ENCODE measurements around the gene HCFC1R1. TPM values are rescaled to one million over a fixed set of nuclear protein-coding genes. Genes with fewer than 3 reads are reported as not detected.

HCFC1R1 gene
- polyA plus RNA-seq, 1 experiment, result 33.7 TPM

DNA sequence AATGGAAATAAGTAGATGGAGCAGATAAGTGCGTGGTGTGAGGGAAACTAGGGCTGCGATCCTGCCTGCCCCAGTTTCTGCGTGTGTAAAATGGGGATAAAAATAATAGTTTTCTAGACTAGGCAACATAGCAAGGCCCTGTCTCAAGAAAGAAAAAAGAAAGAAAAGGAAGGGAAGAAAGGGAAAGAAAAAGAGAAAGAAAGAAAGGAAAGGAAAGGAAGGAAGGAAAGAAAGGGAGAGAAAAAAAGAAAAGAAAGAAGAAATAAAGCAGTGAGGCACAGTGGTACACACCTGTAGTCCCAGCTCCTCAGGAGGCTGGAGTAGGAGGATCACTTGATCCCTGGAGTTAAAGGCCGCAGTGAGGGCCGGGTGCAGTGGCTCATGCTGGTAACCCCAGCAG lies 41.3 kb downstream of the HCFC1R1 start:
- Histone ChIP-seq H3K4me3 (ENCODE audit: low read depth, low read length) (no peak overlapping the region), H3K27me3 (ENCODE audit: control insufficient read depth, insufficient read depth, low read length) (no peaks in the 10 kb centered on the region), H3K36me3 (ENCODE audit: control insufficient read depth, insufficient read depth, low read length) (no peaks in the 10 kb centered on the region)
- POLR2A ChIA-PET, result no interaction called here
- no peak for DNase-seq (ENCODE audit: low read depth)
- TF ChIP-seq, protein P1, sequence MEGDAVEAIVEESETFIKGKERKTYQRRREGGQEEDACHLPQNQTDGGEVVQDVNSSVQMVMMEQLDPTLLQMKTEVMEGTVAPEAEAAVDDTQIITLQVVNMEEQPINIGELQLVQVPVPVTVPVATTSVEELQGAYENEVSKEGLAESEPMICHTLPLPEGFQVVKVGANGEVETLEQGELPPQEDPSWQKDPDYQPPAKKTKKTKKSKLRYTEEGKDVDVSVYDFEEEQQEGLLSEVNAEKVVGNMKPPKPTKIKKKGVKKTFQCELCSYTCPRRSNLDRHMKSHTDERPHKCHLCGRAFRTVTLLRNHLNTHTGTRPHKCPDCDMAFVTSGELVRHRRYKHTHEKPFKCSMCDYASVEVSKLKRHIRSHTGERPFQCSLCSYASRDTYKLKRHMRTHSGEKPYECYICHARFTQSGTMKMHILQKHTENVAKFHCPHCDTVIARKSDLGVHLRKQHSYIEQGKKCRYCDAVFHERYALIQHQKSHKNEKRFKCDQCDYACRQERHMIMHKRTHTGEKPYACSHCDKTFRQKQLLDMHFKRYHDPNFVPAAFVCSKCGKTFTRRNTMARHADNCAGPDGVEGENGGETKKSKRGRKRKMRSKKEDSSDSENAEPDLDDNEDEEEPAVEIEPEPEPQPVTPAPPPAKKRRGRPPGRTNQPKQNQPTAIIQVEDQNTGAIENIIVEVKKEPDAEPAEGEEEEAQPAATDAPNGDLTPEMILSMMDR (IDR thresholded peaks at IDR 0.05; ENCODE audit: insufficient read depth, low read depth, low read length), result no peak
- CTCF ChIA-PET, result interaction anchor here (1.1 to 2.3 kb wide), 6 partner anchors 9 to 47 kb away, joined by 3 to 8 read pairs (median 5); no protein-coding TSS in a partner anchor

DNA sequence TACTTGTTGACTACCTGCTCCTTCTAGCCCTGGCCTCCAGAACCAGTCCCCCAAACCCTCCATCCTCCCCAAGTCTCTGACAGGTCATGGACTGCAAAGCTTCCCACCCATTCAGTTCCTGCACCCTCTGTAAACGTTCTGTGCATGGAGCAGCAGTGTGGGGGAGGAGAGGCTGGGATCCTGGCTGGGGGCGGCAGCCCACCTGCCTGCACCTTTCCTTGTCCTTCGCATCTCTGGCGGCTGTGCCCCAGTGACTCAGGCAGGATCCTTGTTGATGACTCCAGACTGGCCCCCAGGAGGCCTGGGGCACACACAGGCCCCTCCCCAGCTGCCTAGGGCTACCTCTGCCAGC lies 41.9 kb downstream of the HCFC1R1 start:
- ChIA-PET POLR2A (no interaction called here), CTCF (interaction anchor here (0.9 to 2.3 kb wide), 5 partner anchors 10 to 47 kb away, joined by 3 to 8 read pairs (median 4); no protein-coding TSS in a partner anchor)
- no peaks in the 10 kb centered on the region for H3K27me3 ChIP-seq (ENCODE audit: control insufficient read depth, insufficient read depth, low read length)
- DNase-seq (ENCODE audit: low read depth), result no peak
- H3K36me3 ChIP-seq (ENCODE audit: control insufficient read depth, insufficient read depth, low read length), result no peaks in the 10 kb centered on the region
- TF ChIP-seq, protein P1 (IDR thresholded peaks at IDR 0.05; ENCODE audit: insufficient read depth, low read depth, low read length), result no peak
- no peak overlapping the region for H3K4me3 ChIP-seq (ENCODE audit: low read depth, low read length)

DNA sequence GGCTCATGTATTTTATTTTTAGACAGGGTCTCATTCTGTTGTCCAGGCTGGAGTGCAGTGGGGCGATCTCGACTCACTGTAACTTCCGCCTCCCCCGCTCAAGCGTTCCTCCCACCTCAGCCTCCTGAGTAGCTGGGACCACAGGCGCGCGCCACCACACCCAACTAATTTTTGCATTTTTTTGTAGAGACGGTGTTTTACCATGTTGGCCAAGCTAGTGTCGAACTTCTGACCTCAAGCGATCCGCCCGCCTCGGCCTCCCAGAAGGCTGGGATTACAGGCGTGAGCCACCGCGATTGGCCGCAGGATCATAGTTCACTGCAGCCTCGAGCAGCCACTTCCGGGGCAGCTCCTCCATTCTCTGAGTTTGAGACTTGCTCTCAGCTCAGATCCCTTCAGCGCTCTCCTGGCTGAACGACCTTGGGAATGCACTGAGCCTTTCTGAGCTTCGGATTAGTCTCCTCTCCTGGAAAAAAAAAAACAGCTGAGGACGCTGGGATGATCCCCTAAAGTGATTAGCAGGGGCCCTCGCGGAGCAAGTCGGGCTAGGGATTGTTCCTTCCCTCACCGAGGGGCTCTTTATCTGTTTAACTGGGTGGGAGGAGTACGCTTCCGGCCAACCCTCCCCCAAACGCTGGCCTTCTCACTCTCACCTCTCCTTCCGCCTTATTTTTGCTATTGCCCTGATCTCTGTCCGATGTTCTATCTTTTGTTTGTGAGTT lies 42.4 kb downstream of the HCFC1R1 start:
- Histone ChIP-seq H3K27me3 (ENCODE audit: control insufficient read depth, insufficient read depth, low read length) (no peaks in the 10 kb centered on the region), H3K4me3 (ENCODE audit: low read depth, low read length) (no peak overlapping the region; the same call in 1 of the 2 replicates), H3K36me3 (ENCODE audit: control insufficient read depth, insufficient read depth, low read length) (no peaks in the 10 kb centered on the region)
- ChIA-PET CTCF (interaction anchor here (0.6 to 2.3 kb wide), 6 partner anchors 11 to 48 kb away, joined by 3 to 7 read pairs (median 3); no protein-coding TSS in a partner anchor), POLR2A (no interaction called here)
- TF ChIP-seq, protein P1 (IDR thresholded peaks at IDR 0.05; ENCODE audit: insufficient read depth, low read depth, low read length), result no peak
- DNase-seq (ENCODE audit: low read depth), result no peak

DNA sequence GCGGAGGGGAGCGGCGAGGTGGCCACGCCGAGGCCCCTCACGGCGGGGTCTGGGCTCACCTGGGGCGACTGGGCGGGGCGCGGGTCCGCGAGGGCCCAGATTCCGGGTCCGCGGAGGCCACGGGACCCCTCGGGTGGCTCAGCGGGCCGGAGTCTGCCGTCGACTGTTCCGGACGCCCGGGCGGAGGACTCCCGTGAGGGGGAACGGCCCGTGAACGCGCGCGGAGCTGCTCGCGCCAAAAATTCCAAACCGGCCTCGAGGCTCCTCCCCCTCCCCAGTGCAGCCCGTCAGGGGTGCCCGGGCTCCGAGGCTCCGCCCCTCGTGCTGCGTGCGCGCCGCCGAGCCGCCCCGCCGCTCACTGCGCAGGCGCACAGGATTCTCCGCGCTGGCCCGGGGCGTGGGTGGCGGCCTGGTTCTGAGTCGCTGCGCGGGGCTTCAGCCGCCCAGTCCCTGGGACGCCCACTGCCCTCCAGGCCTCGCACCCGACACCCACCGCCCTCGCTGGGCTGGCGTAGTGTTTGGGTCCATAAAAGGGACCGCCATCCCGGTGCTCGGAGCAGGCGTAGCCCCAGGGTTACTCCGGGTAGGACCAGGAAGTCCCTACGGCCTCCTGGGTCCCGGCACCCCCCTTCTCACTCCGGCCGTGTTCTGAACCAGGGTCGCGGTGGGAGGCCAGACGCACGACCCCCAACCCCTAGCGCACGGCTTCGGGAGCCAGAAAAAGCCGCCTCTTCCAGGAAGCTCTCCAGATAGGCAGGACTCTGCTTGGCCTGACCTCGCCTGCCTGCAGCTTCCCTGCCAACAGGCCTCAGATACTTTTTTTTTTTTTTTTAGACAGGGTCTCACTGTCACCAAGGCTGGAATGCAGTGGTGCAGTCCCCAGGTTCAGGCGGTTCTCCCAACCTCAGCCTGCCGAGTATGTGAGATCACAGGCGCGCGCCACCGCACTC lies 43.2 kb downstream of the HCFC1R1 start, which contains the start of gene PKMYT1:
TSS of gene PKMYT1 (minus strand) at position 220 of the 950 bp plus-strand sequence. CDS start 789 bp downstream, outside the sequence.
- H3K4me3 ChIP-seq (ENCODE audit: low read depth, low read length), result peak within 1 kb of the TSS; percentile 68
- TF ChIP-seq, protein P1 (IDR thresholded peaks at IDR 0.05; ENCODE audit: insufficient read depth, low read depth, low read length), result no peak
- DNase-seq (ENCODE audit: low read depth), result peak; percentile 46
- no peaks in the 10 kb centered on the region for H3K36me3 ChIP-seq (ENCODE audit: control insufficient read depth, insufficient read depth, low read length)
- no peaks in the 10 kb centered on the region for H3K27me3 ChIP-seq (ENCODE audit: control insufficient read depth, insufficient read depth, low read length)
- ChIA-PET POLR2A (no interaction called here), CTCF (interaction anchor here (0.6 to 2.3 kb wide), 9 partner anchors 8 to 74 kb away, joined by 3 to 7 read pairs (median 3); no protein-coding TSS in a partner anchor)
